Stomach (tissue), 4 donors: Measurements from ENCODE around the gene ADORA1.

Source experiments
- EP300 ChIP-seq: sonication (generic); formaldehyde crosslinking; IDR thresholded peaks from one replicate; pipeline ENCODE4 v1.6.1; 2017; ENCODE audit warnings: antibody characterized with exemption
- POLR2A ChIP-seq, 4 donors: fragments of 450-650 bp; IDR thresholded peaks; one replicate each; pipeline ENCODE4 v1.6.1; 2016; ENCODE audit warnings: antibody characterized with exemption in 4 of 4, control low read depth in 2 of 4, mild to moderate bottlenecking in 1 of 4, moderate library complexity in 1 of 4
- POLR2AphosphoS5 ChIP-seq, 3 donors: sonication (generic); formaldehyde crosslinking; IDR thresholded peaks; one replicate each; pipeline ENCODE4 v1.6.1; 2016; ENCODE audit warnings: antibody characterized with exemption in 3 of 3
- TF ChIP-seq, protein P1 (sequence below), 7 experiments: fragments of 450-650 bp in 4 of 7; fragments of 200-600 bp in 3 of 7; sonication (generic) in 3 of 7; IDR thresholded peaks; one replicate each; pipeline ENCODE4 v1.5.1; 2016 to 2019; ENCODE audit warnings: antibody characterized with exemption in 7 of 7, control low read depth in 2 of 7, mild to moderate bottlenecking in 1 of 7

DNA sequence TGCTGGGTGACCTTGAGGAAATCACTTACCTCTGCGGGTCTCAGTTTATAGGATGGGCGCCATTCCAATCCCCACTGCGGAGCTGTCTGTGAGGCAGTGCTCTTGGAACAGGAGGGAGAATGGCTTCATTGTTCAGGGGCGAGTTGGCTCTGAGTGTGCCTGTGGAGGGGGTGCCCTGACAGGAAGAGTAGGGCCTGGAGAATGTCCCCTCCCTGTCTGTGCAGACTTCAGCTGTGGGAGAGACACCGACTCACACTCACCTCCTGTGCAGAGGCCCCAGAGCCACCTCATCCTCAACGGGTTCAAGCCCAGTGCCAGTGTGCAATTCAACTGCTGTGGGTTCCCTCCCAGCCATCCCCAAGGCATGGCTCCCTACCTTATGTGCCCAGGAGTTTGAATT, 17.1 kb downstream of the ADORA1 start:
- TF ChIP-seq, protein P1, sequence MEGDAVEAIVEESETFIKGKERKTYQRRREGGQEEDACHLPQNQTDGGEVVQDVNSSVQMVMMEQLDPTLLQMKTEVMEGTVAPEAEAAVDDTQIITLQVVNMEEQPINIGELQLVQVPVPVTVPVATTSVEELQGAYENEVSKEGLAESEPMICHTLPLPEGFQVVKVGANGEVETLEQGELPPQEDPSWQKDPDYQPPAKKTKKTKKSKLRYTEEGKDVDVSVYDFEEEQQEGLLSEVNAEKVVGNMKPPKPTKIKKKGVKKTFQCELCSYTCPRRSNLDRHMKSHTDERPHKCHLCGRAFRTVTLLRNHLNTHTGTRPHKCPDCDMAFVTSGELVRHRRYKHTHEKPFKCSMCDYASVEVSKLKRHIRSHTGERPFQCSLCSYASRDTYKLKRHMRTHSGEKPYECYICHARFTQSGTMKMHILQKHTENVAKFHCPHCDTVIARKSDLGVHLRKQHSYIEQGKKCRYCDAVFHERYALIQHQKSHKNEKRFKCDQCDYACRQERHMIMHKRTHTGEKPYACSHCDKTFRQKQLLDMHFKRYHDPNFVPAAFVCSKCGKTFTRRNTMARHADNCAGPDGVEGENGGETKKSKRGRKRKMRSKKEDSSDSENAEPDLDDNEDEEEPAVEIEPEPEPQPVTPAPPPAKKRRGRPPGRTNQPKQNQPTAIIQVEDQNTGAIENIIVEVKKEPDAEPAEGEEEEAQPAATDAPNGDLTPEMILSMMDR (IDR thresholded peaks at IDR 0.05), result no peak
- TF ChIP-seq EP300 (no peak), POLR2A (IDR thresholded peaks at IDR 0.05) (no peak), POLR2AphosphoS5 (IDR thresholded peaks at IDR 0.05) (no peak)
